H1 (cell line): ENCODE results near the gene NEFH. TPM values are rescaled to one million over a fixed set of nuclear protein-coding genes. Genes with fewer than 3 reads are reported as not detected.

Source experiments
- CTCF ChIA-PET: fragments of 300-600 bp; sonication (Branson Sonifier 250); formaldehyde crosslinking; loops from one replicate; lab custom pipeline; 2021; ENCODE audit not compliant: partially characterized antibody; lab: Charles Lee
- POLR2A ChIA-PET: fragments of 300-600 bp; sonication (Branson Sonifier 250); formaldehyde crosslinking; loops from one replicate; lab custom pipeline; 2021; ENCODE audit warnings: inconsistent platforms; ENCODE audit not compliant: partially characterized antibody; lab: Charles Lee
- DNase-seq, 2 experiments: peaks; one replicate each; pipeline versions ENCODE4 v3.0.0 to v3.0.0-alpha.2; 2010 to 2022; ENCODE audit warnings: low spot score in 2 of 2, low read depth in 1 of 2, mixed read lengths in 1 of 2
- FAIRE-seq: peaks from 2 replicates; lab custom pipeline; 2011; peaks lifted over from hg19 to GRCh38; lab: Jason Lieb, UNC
- H2AFZ ChIP-seq: 2 replicates; pipeline ENCODE4 v1.8.1; 2012; ENCODE audit warnings: low read length, inconsistent platforms
- H2AK5ac ChIP-seq: 2 replicates; pipeline ENCODE4 v1.6.1; 2013; ENCODE audit warnings: low read depth, low read length
- H2BK120ac ChIP-seq: replicated peaks from 2 replicates; pipeline ENCODE3; 2013; ENCODE audit warnings: low read depth, low read length, inconsistent platforms
- H2BK12ac ChIP-seq: 2 replicates; pipeline ENCODE4 v1.6.1; 2013; ENCODE audit warnings: low read depth, low read length
- H2BK15ac ChIP-seq: 2 replicates; pipeline ENCODE4 v1.6.1; 2013; ENCODE audit warnings: low read length
- H2BK20ac ChIP-seq: 2 replicates; pipeline ENCODE4 v1.6.1; 2013; ENCODE audit warnings: low read length
- H2BK5ac ChIP-seq: 2 replicates; pipeline ENCODE4 v1.6.1; 2013; ENCODE audit warnings: low read depth, low read length
- H3K14ac ChIP-seq: 2 replicates; pipeline ENCODE4 v1.6.1; 2013; ENCODE audit warnings: inconsistent platforms; ENCODE audit not compliant: insufficient read length
- H3K18ac ChIP-seq: 2 replicates; pipeline ENCODE4 v1.6.1; 2013; ENCODE audit warnings: low read length; ENCODE audit errors: extremely low read depth
- H3K23ac ChIP-seq: 2 replicates; pipeline ENCODE4 v1.6.1; 2013; ENCODE audit warnings: inconsistent platforms; ENCODE audit not compliant: insufficient read length
- H3K23me2 ChIP-seq: 2 replicates; pipeline ENCODE4 v1.6.1; 2013; ENCODE audit warnings: low read depth, low read length
- H3K27ac ChIP-seq: 2 replicates; pipeline ENCODE4 v1.6.1; 2011; ENCODE audit warnings: low read depth, low read length, inconsistent platforms
- H3K27me3 ChIP-seq, 4 experiments: replicated peaks in 1 of 4; 1 replicate in 1 of 4; 2 replicates in 3 of 4; pipeline versions ENCODE4 v1.6.1 to v1.8.1; 2011 to 2013; ENCODE audit warnings: low read length in 3 of 4, mild to moderate bottlenecking in 3 of 4, inconsistent platforms in 2 of 4, mixed read lengths in 2 of 4, moderate library complexity in 1 of 4; ENCODE audit not compliant: control insufficient read depth in 3 of 4, insufficient read depth in 3 of 4; ENCODE audit errors: extremely low read depth in 1 of 4
- H3K36me3 ChIP-seq, 4 experiments: 2 replicates each; pipeline versions ENCODE4 v1.6.1 to v1.8.1; 2011 to 2013; ENCODE audit warnings: mild to moderate bottlenecking in 4 of 4, low read length in 3 of 4, moderate library complexity in 2 of 4, control low read depth in 1 of 4, inconsistent platforms in 1 of 4; ENCODE audit not compliant: insufficient read depth in 4 of 4, control insufficient read depth in 2 of 4
- H3K4ac ChIP-seq: replicated peaks from 2 replicates; pipeline ENCODE3; 2013; ENCODE audit warnings: low read length, low read depth, mixed read lengths, inconsistent platforms; ENCODE audit not compliant: insufficient read length
- H3K4me1 ChIP-seq, 4 experiments: replicated peaks in 1 of 4; 1 replicate in 1 of 4; 2 replicates in 3 of 4; pipeline versions ENCODE4 v1.6.1 to v1.8.1; 2011 to 2013; ENCODE audit warnings: low read length in 3 of 4, inconsistent platforms in 2 of 4, mixed read lengths in 1 of 4; ENCODE audit not compliant: insufficient read depth in 4 of 4, control insufficient read depth in 3 of 4
- H3K4me2 ChIP-seq, 2 experiments: 2 replicates each; pipeline versions ENCODE4 v1.6.1 to v1.8.1; 2011 to 2013; ENCODE audit warnings: low read depth in 2 of 2, low read length in 2 of 2, control low read depth in 1 of 2, inconsistent platforms in 1 of 2, mild to moderate bottlenecking in 1 of 2; ENCODE audit not compliant: insufficient read depth in 1 of 2
- H3K4me3 ChIP-seq, 4 experiments: fragments of 200-600, 300-600 bp in 1 of 4; sonication (generic), shearing (Covaris generic), sonication (Bioruptor Twin) in 1 of 4; 2 replicates each; pipeline versions ENCODE4 v1.5.1 to v1.8.1; 2011 to 2016; ENCODE audit warnings: low read length in 4 of 4, low read depth in 3 of 4, control low read depth in 2 of 4, inconsistent platforms in 2 of 4, mild to moderate bottlenecking in 2 of 4, mixed read lengths in 1 of 4, moderate library complexity in 1 of 4; ENCODE audit not compliant: insufficient read depth in 2 of 4; ENCODE audit errors: extremely low read depth in 1 of 4
- H3K56ac ChIP-seq: replicated peaks from 2 replicates; pipeline ENCODE3; 2013; ENCODE audit warnings: low read depth, mild to moderate bottlenecking, mixed read lengths, low read length, inconsistent platforms; ENCODE audit not compliant: insufficient read length
- H3K79me1 ChIP-seq: 2 replicates; pipeline ENCODE4 v1.6.1; 2013; ENCODE audit warnings: low read depth, low read length, control low read depth
- H3K79me2 ChIP-seq, 2 experiments: 2 replicates each; pipeline versions ENCODE4 v1.6.1 to v1.8.1; 2012 to 2013; ENCODE audit warnings: low read length in 2 of 2, mild to moderate bottlenecking in 2 of 2, inconsistent platforms in 1 of 2; ENCODE audit not compliant: insufficient read depth in 2 of 2, control insufficient read depth in 1 of 2
- H3K9ac ChIP-seq, 4 experiments: replicated peaks in 1 of 4; 1 replicate in 1 of 4; 2 replicates in 3 of 4; pipeline versions ENCODE4 v1.6.1 to v1.8.1; 2011 to 2013; ENCODE audit warnings: low read depth in 3 of 4, low read length in 3 of 4, control low read depth in 2 of 4, mild to moderate bottlenecking in 2 of 4, moderate library complexity in 2 of 4, inconsistent platforms in 1 of 4; ENCODE audit errors: extremely low read depth in 1 of 4
- H3K9me3 ChIP-seq, 2 experiments: 2 replicates each; pipeline versions ENCODE4 v1.6.1 to v1.8.1; 2012 to 2013; ENCODE audit warnings: mild to moderate bottlenecking in 2 of 2, moderate library complexity in 2 of 2, control low read depth in 1 of 2, inconsistent platforms in 1 of 2, low read depth in 1 of 2, low read length in 1 of 2, mixed read lengths in 1 of 2; ENCODE audit not compliant: insufficient read depth in 2 of 2
- H4K20me1 ChIP-seq, 2 experiments: replicated peaks in 1 of 2; 2 replicates each; pipeline versions ENCODE3 to v1.8.1; 2011 to 2013; ENCODE audit warnings: inconsistent platforms in 2 of 2, low read length in 2 of 2, mild to moderate bottlenecking in 1 of 2; ENCODE audit not compliant: insufficient read depth in 2 of 2, control insufficient read depth in 1 of 2
- H4K5ac ChIP-seq: 2 replicates; pipeline ENCODE4 v1.6.1; 2013; ENCODE audit warnings: low read length, low read depth, mixed read lengths, inconsistent platforms; ENCODE audit not compliant: insufficient read length
- H4K8ac ChIP-seq: 2 replicates; pipeline ENCODE4 v1.8.0; 2013; ENCODE audit warnings: mild to moderate bottlenecking, moderate library complexity, low read length, inconsistent platforms; ENCODE audit not compliant: insufficient read depth; ENCODE audit errors: extremely low read depth
- H4K91ac ChIP-seq: replicated peaks from 2 replicates; pipeline ENCODE3; 2013; ENCODE audit warnings: low read length, mixed read lengths, inconsistent platforms; ENCODE audit not compliant: insufficient read length
- ATF2 ChIP-seq: IDR thresholded peaks from 2 replicates; pipeline ENCODE4 v1.6.1; 2012; ENCODE audit warnings: low read length, inconsistent platforms
- CEBPB ChIP-seq: IDR thresholded peaks from 2 replicates; pipeline ENCODE4 v1.6.1; 2012; ENCODE audit warnings: low read depth, low read length
- JUND ChIP-seq: IDR thresholded peaks from 2 replicates; pipeline ENCODE4 v1.6.1; 2011; ENCODE audit warnings: mild to moderate bottlenecking, improper control_type of control experiment, low read length
- SP2 ChIP-seq: IDR thresholded peaks from 2 replicates; pipeline ENCODE4 v1.6.1; 2012; ENCODE audit warnings: mild to moderate bottlenecking, low read length, inconsistent platforms
- TBP ChIP-seq: IDR thresholded peaks from 2 replicates; pipeline ENCODE4 v1.6.1; 2011; ENCODE audit warnings: low read depth, low read length, improper control_type of control experiment
- TCF12 ChIP-seq: IDR thresholded peaks from 2 replicates; pipeline ENCODE4 v1.6.1; 2011; ENCODE audit warnings: low read depth, mild to moderate bottlenecking, low read length
- WGBS, 2 experiments: shearing (Covaris generic) in 1 of 2; methylation state at CpG; one replicate each; pipeline versions ENCODE4 v1.1.6 to v1.1.7; 2013 to 2015; ENCODE audit warnings: low lambda C conversion rate in 2 of 2, mixed read lengths in 2 of 2, inconsistent platforms in 1 of 2, low coverage in 1 of 2, missing lambda C conversion rate in 1 of 2; ENCODE audit not compliant: insufficient replicate concordance in 2 of 2, insufficient coverage in 1 of 2, insufficient read length in 1 of 2; ENCODE audit errors: extremely low coverage in 1 of 2, missing lambda C conversion rate in 1 of 2; 5-methylcytosine and 5-hydroxymethylcytosine counted together
- polyA plus RNA-seq, 7 experiments: library from polyadenylated mRNA; depleted of rRNA in 3 of 7; stranded (reverse) in 5 of 7; unstranded in 2 of 7; fragments of >200 nt in 5 of 7; fragments of 200-250 nt in 2 of 7; gene quantifications; 1 replicate in 5 of 7; 2 replicates in 1 of 7; 4 replicates in 1 of 7; pipeline versions ENCODE4 v1.2.1 to v1.2.3, GENCODE V29; 2011 to 2013; ENCODE audit warnings: missing spikeins in 2 of 7, mixed read lengths in 2 of 7
- total RNA-seq: library from RNA; stranded (reverse); fragmentation: NEBNext Ultra II Directional; extraction: Animal tissue kit (Norgen Biotek cat#: 25700); gene quantifications from 2 replicates; pipeline ENCODE4 v1.2.1, GENCODE V29; 2021
- TF ChIP-seq, protein P1 (sequence below): IDR thresholded peaks from 2 replicates; pipeline ENCODE4 v1.6.1; 2011; ENCODE audit warnings: low read length, improper control_type of control experiment

The NEFH gene
- total and polyA plus RNA-seq, 2 of the 8 experiments (the other 6 are each of a cell fraction or from before 2014, with no cell fraction given) = 0.57 to 2.3 TPM

DNA sequence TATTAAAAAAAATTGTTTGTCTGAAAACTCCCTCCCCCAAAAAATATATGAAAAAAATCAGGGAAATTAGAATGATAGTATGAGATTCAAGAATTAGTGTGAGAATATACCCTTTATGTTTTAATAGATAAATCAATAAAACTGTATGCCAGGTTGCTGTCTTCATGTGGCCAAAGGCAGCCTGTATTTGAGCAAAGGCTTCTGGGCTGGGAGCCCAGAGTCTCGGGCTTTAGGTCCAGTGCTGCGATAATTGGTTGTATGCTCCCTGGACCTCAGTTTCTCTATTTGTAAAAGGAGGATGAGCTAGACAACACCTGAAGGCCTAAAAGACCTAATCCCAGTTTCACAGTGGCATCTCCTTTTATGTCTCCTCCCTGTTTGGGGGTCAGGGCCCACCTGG lies 43.7 kb downstream of the NEFH start:
- H2BK12ac ChIP-seq = no peak overlapping the region
- CTCF ChIA-PET = interaction anchor here (0.5 to 3.7 kb wide), 23 partner anchors 12 to 544 kb away, joined by 3 to 47 read pairs (median 4); no protein-coding TSS in a partner anchor
- H2BK5ac ChIP-seq = no peak overlapping the region
- H2BK120ac ChIP-seq = no peak overlapping the region
- DNase-seq = no peak
- no peak overlapping the region for H3K14ac ChIP-seq
- H4K5ac ChIP-seq = no peak overlapping the region
- no peak overlapping the region for H3K4me3 ChIP-seq
- no peak overlapping the region for H4K8ac ChIP-seq
- H4K20me1 ChIP-seq = peaks cover 2 to 4% of the 10 kb centered on the region in 2 experiments
- H2AK5ac ChIP-seq = no peak overlapping the region
- H3K79me1 ChIP-seq = no peaks in the 10 kb centered on the region
- no peak overlapping the region for H3K23ac ChIP-seq
- H4K91ac ChIP-seq = no peak overlapping the region
- H3K79me2 ChIP-seq = no peaks in the 10 kb centered on the region
- H3K36me3 ChIP-seq = peaks cover 20 to 75% (median 51%) of the 10 kb centered on the region in 4 experiments
- no peaks in the 10 kb centered on the region for H3K27me3 ChIP-seq
- no peak overlapping the region for H3K27ac ChIP-seq
- H3K4me2 ChIP-seq = no peak overlapping the region
- POLR2A ChIA-PET = interaction anchor here (1.2 to 1.7 kb wide), 2 partner anchors 13 to 29 kb away, joined by 3 to 6 read pairs; partner anchors contain the start of gene THOC5
- H2BK20ac ChIP-seq = no peak overlapping the region
- WGBS, 2 experiments = 92% methylated on average over 2 of the region's 2 CpGs; no CpG with 5 or more reads in 1 of the 2 experiments
- no peaks in the 10 kb centered on the region for H3K23me2 ChIP-seq
- no peak overlapping the region for H3K9ac ChIP-seq
- no peak overlapping the region for H2BK15ac ChIP-seq
- no peak overlapping the region for H2AFZ ChIP-seq
- no peaks in the 10 kb centered on the region for H3K9me3 ChIP-seq
- H3K4ac ChIP-seq = no peak overlapping the region
- H3K4me1 ChIP-seq = no peaks in the 10 kb centered on the region
- no peak for FAIRE-seq
- H3K18ac ChIP-seq = no peak overlapping the region
- H3K56ac ChIP-seq = no peak overlapping the region
- TF ChIP-seq SP2 (no peak), ATF2 (no peak), TCF12 (no peak), JUND (no peak), CEBPB (no peak), TBP (no peak)
- TF ChIP-seq, protein P1, sequence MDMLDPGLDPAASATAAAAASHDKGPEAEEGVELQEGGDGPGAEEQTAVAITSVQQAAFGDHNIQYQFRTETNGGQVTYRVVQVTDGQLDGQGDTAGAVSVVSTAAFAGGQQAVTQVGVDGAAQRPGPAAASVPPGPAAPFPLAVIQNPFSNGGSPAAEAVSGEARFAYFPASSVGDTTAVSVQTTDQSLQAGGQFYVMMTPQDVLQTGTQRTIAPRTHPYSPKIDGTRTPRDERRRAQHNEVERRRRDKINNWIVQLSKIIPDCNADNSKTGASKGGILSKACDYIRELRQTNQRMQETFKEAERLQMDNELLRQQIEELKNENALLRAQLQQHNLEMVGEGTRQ = no peak
